ENCODE measurements around the gene ATR. TPM values are rescaled to one million over a fixed set of nuclear protein-coding genes. Genes with fewer than 3 reads are reported as not detected.
"Not testable (repeated sequence)": the region's sequence is repeated elsewhere in the genome, so short reads cannot be mapped to it uniquely, and the experiment has no call there.

ATR gene
- total RNA-seq, 1 donor from 2014 or later, result 8.3 TPM

DNA sequence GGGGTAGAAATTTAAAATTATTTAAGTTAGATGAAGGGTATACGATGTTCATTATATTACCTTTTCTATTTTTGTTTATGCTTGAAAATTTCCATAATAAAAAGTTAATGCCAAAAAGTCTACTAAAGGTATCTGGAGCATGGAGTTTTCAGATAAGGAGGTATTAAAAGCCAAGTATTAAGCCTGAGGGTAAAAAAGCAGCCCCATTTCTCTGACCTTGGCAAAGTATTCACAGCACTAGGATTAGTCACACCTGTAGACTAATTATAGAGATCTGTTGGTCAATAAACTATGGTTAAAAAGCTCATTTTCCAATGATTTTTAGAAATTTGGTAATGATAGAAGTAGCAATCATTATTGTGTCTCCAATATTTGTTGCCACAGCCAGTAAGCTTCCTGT, 153.8 kb downstream of the ATR start:
- ATAC-seq (no peak), DNase-seq (no peak)
- intact Hi-C loops (cut with micrococcal nuclease), result no loop called here

DNA sequence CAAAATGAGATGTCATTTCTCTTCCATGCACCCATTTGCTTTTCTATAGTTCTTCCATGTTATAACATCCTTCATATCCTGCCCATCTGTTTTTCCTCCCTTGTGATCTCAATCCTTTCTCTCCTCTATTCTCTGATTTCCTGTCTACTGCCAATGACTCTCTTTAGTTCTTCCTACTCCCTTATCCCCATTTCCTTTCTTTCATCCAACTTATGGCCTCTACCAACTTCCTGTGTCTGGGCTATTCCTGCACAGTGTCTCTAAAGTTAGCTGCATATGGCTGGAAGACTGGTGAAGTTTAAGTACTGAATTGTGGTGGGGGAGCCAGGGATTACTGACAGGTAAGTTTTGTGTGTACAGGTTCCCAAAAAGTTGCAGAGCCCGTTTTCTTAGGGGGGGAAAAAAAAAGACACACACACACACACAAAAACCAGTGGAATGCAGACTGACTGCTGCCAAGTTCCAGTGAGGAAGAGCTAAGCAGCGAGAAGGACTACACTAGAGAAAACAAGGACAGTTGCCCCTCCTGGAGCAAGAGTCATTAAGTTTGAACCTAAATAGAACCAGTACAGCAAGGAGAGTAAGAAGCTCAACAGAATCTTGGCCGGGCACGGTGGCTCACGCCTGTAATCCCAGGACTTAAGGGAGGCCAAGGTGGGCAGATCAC, 159.5 kb downstream of the ATR start:
- no peak for ATAC-seq
- intact Hi-C loops (cut with micrococcal nuclease), result no loop called here

DNA sequence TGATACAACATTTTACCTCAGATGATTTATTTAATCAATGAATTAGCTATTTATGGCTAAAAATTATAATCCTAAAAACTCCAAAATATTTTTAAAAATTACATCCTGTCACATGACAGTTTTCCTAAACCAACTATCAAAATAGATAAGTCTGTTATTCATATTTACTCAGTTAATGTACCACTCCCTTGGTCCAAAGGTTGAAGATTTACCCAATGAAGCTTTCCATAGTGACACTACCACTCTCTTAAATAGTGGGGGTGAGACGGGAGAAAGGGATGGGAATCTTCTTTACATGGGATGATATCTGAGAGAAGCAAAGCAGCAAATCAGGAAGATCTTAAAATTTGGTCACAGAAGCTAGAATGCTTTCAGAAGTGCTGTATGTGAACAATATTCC, 161.2 kb downstream of the ATR start:
- ATAC-seq (no peak), DNase-seq (no peak)
- intact Hi-C loops (cut with micrococcal nuclease), result no loop called here

More for the DNA sequence above, 159.5 kb downstream of the ATR start:
- DNase-seq, result no peak

DNA sequence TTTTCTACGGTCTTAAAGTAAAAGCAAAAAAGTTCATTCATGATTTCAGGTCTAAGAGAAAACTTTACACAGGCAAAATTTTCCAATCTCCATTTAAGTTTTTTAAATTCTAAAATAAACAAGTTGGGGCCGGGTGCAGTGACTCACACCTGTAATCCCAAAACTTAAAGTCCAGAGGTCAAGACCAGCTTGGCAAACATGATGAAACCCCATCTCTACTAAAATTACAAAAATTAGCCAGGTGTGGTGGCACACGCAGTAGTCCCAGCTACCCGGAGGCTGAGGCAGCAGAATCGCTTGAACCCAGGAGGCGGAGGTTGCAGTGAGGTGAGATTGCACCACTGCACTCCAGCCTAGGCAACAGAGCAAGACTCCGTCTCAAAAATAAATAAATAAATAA, 178.0 kb downstream of the ATR start:
- DNase-seq; ATAC-seq; intact Hi-C loops (cut with micrococcal nuclease): not testable (repeated sequence)

Other genes with a start within 250 kb of the ATR start
- 20.3 TPM for gene XRN1, start 130.7 kb downstream of the ATR start, total RNA-seq
- 1.8 TPM for gene PLS1, start 17.7 kb upstream of the ATR start, total RNA-seq
- 8.0 TPM for gene TRPC1, start 145.3 kb upstream of the ATR start, total RNA-seq